K562 (cell line): ENCODE data around the gene ATP7B. TPM values are rescaled to one million over a fixed set of nuclear protein-coding genes. Genes with fewer than 3 reads are reported as not detected.
A peak's percentile ranks its signal among the peaks of the same experiment; 100 is the strongest.

ENCODE experiments used
- ATAC-seq: fragments of 200-7000 bp; cut with Tn5 transposase; 3 replicates; pipeline ENCODE4 v1.9.1; 2020; ENCODE audit warnings: moderate library complexity
- BruUV-seq: library from RNA; stranded (reverse); fragments of 400-500 nt; replicated peaks from 2 replicates; lab custom pipeline; 2021; lab: Mats Ljungman, UMichigan
- CTCF ChIA-PET: fragments of 300-600 bp; formaldehyde crosslinking; extraction: SDS; loops from one replicate; lab custom pipeline; 2021; ENCODE audit warnings: low intra/inter-chr PET ratio; lab: Yijun Ruan, JAX
- POLR2A ChIA-PET: fragments of 300-600, 350-650 bp; sonication (Branson Sonifier 250); formaldehyde crosslinking; extraction: SDS; loops from one replicate; lab custom pipeline; 2021; ENCODE audit warnings: antibody characterized with exemption, inconsistent platforms; lab: Yijun Ruan, JAX
- DNase-seq, 4 experiments: peaks; one replicate each; pipeline versions ENCODE4 v3.0.0 to v3.0.0-alpha.2; 2011 to 2018; ENCODE audit warnings: low spot score in 3 of 4, mixed read lengths in 3 of 4; ENCODE audit errors: extremely low read depth in 1 of 4
- FAIRE-seq: peaks from 2 replicates; lab custom pipeline; 2011; peaks lifted over from hg19 to GRCh38; lab: Jason Lieb, UNC
- H2AFZ ChIP-seq: 2 replicates; pipeline ENCODE4 v1.6.0; 2011; ENCODE audit warnings: low read depth, low read length, control low read depth, inconsistent platforms
- H3K27ac ChIP-seq: fragments of 200-600 bp; 3 replicates; pipeline ENCODE4 v1.8.0; 2011; ENCODE audit warnings: low read depth, mild to moderate bottlenecking, control low read depth, inconsistent platforms, low read length, moderate library complexity, mixed read lengths; ENCODE audit errors: extremely low read depth
- H3K27me3 ChIP-seq, 2 experiments: fragments of 300-600 bp in 1 of 2; 2 replicates in 1 of 2; 3 replicates in 1 of 2; pipeline versions ENCODE4 v1.6.0 to v1.8.0; 2011; ENCODE audit warnings: inconsistent platforms in 2 of 2, low read length in 2 of 2, mild to moderate bottlenecking in 1 of 2, mixed read lengths in 1 of 2, moderate library complexity in 1 of 2; ENCODE audit not compliant: control insufficient read depth in 2 of 2, insufficient read depth in 2 of 2
- H3K36me3 ChIP-seq: fragments of 300-600 bp; 3 replicates; pipeline ENCODE4 v1.8.0; 2011; ENCODE audit warnings: mild to moderate bottlenecking, low read length, inconsistent platforms; ENCODE audit not compliant: control insufficient read depth, insufficient read depth
- H3K4me1 ChIP-seq, 2 experiments: fragments of 200-600 bp in 1 of 2; replicated peaks in 1 of 2; 2 replicates in 1 of 2; 3 replicates in 1 of 2; pipeline versions ENCODE4 v1.5.1 to v1.8.0; 2011; ENCODE audit warnings: inconsistent platforms in 2 of 2, low read length in 2 of 2, mild to moderate bottlenecking in 1 of 2, mixed read lengths in 1 of 2, moderate library complexity in 1 of 2; ENCODE audit not compliant: control insufficient read depth in 2 of 2, insufficient read depth in 2 of 2
- H3K4me2 ChIP-seq: 2 replicates; pipeline ENCODE4 v1.6.1; 2011; ENCODE audit warnings: low read length, control low read depth, inconsistent platforms, mixed read lengths; ENCODE audit not compliant: insufficient read depth
- H3K4me3 ChIP-seq: fragments of 200-600 bp; sonication (generic), shearing (Covaris generic); 2 replicates; pipeline ENCODE4 v1.5.1; 2016; ENCODE audit warnings: control low read depth, inconsistent platforms
- H3K79me2 ChIP-seq: fragments of 200-600 bp; 3 replicates; pipeline ENCODE4 v1.8.0; 2011; ENCODE audit warnings: low read length, inconsistent platforms; ENCODE audit not compliant: control insufficient read depth, insufficient read depth
- H3K9ac ChIP-seq, 2 experiments: 2 replicates each; pipeline versions ENCODE4 v1.6.0 to v1.6.1; 2011; ENCODE audit warnings: low read depth in 2 of 2, low read length in 2 of 2, control low read depth in 1 of 2, inconsistent platforms in 1 of 2, mild to moderate bottlenecking in 1 of 2, mixed read lengths in 1 of 2; ENCODE audit not compliant: insufficient read depth in 1 of 2
- H3K9me1 ChIP-seq: one replicate; pipeline ENCODE4 v1.6.0; 2011; ENCODE audit warnings: inconsistent platforms, mild to moderate bottlenecking, low read length, moderate library complexity; ENCODE audit not compliant: control insufficient read depth, insufficient read depth
- H3K9me3 ChIP-seq: replicated peaks from 2 replicates; pipeline ENCODE4 v1.5.1; 2011; ENCODE audit warnings: low read depth, low read length, inconsistent platforms; ENCODE audit not compliant: control insufficient read depth, insufficient read depth
- H4K20me1 ChIP-seq: replicated peaks from 2 replicates; pipeline ENCODE4 v1.6.1; 2011; ENCODE audit warnings: low read length, inconsistent platforms, mixed read lengths; ENCODE audit not compliant: control insufficient read depth, insufficient read depth
- DIDO1 ChIP-seq: fragments of 450-650 bp; IDR thresholded peaks from 2 replicates; pipeline ENCODE4 v1.6.1; 2016; ENCODE audit warnings: low read depth, missing biosample characterization, missing genetic modification characterization
- EP400 ChIP-seq: fragments of 450-650 bp; IDR thresholded peaks from 2 replicates; pipeline ENCODE4 v1.6.1; 2017; ENCODE audit warnings: antibody characterized with exemption, mild to moderate bottlenecking, moderate library complexity
- HNRNPK ChIP-seq: fragments of 200-400 bp; formaldehyde crosslinking; IDR thresholded peaks from one replicate; pipeline ENCODE4 v1.6.1; 2018; ENCODE audit warnings: mild to moderate bottlenecking, low read depth, low read length; ENCODE audit not compliant: poor library complexity, severe bottlenecking
- KDM4B ChIP-seq, 2 experiments: fragments of 450-650 bp in 1 of 2; sonication (generic) in 1 of 2; IDR thresholded peaks; 2 replicates each; pipeline ENCODE4 v1.6.1; 2016 to 2017; ENCODE audit warnings: borderline replicate concordance in 2 of 2, antibody characterized with exemption in 1 of 2, low read depth in 1 of 2, mild to moderate bottlenecking in 1 of 2
- MCM7 ChIP-seq, 2 experiments: fragments of 450-650 bp; IDR thresholded peaks; 2 replicates each; pipeline ENCODE4 v1.6.1; 2016 to 2018
- NFRKB ChIP-seq: fragments of 450-650 bp; IDR thresholded peaks from 2 replicates; pipeline ENCODE4 v1.6.1; 2016; ENCODE audit warnings: low read depth
- PML ChIP-seq: IDR thresholded peaks from 2 replicates; pipeline ENCODE4 v1.6.1; 2012; ENCODE audit warnings: low read length, inconsistent platforms
- STAT5A ChIP-seq: IDR thresholded peaks from 2 replicates; pipeline ENCODE4 v1.6.1; 2012; ENCODE audit warnings: low read length, inconsistent platforms, borderline replicate concordance
- TAF1 ChIP-seq: IDR thresholded peaks from 2 replicates; pipeline ENCODE4 v1.6.1; 2011; ENCODE audit warnings: mild to moderate bottlenecking, low read length, moderate library complexity; ENCODE audit not compliant: insufficient read depth, control insufficient read depth, severe bottlenecking; ENCODE audit errors: extremely low read depth
- ZNF140 ChIP-seq: fragments of 250-450 bp; sonication (Bioruptor Pico); IDR thresholded peaks from 2 replicates; pipeline ENCODE4 v1.8.0; 2021; ENCODE audit warnings: moderate library complexity, mild to moderate bottlenecking, inconsistent platforms
- ZNF280A ChIP-seq: fragments of 450-650 bp; IDR thresholded peaks from 2 replicates; pipeline ENCODE4 v1.6.1; 2018; ENCODE audit warnings: mild to moderate bottlenecking, low read depth; ENCODE audit not compliant: partially characterized antibody
- ZNF695 ChIP-seq: fragments of 450-650 bp; formaldehyde crosslinking; IDR thresholded peaks from 2 replicates; pipeline ENCODE4 v1.4.0; 2020; ENCODE audit warnings: mild to moderate bottlenecking, moderate library complexity
- WGBS: fragments of 100-300 bp; shearing (Covaris generic); methylation state at CpG from one replicate; pipeline ENCODE4 v1.1.6; 2016; ENCODE audit warnings: low coverage, mixed read lengths; ENCODE audit not compliant: insufficient coverage; ENCODE audit errors: missing lambda C conversion rate; 5-methylcytosine and 5-hydroxymethylcytosine counted together
- in situ Hi-C: fragments of 300-500 bp; cut with MboI; formaldehyde crosslinking; loops from 4 replicates; pipeline ENCODE4 v1.15.0; 2018; ENCODE audit warnings: inconsistent platforms, mixed read lengths
- intact Hi-C: fragments of 100-400 bp; cut with micrococcal nuclease; formaldehyde crosslinking; loops from 2 replicates; pipeline ENCODE4 v1.14.2; 2022
- polyA plus RNA-seq, 8 experiments: library from polyadenylated mRNA; depleted of rRNA in 4 of 8; stranded (reverse) in 5 of 8; unstranded in 3 of 8; fragments of >200 nt; fragmentation: Nextera tagmentation in 2 of 8; fragmentation: Illumina TruSeq in 1 of 8; extraction: Ambion mirVana in 2 of 8; extraction: Trizol in 1 of 8; gene quantifications; 2 replicates each; pipeline versions ENCODE4 v1.2.1 to v1.2.3, GENCODE V29; 2011 to 2014; ENCODE audit warnings: inconsistent platforms in 1 of 8, missing spikeins in 1 of 8
- total RNA-seq, 7 experiments: library from RNA; depleted of rRNA in 6 of 7; stranded (reverse); fragments of >200 nt in 6 of 7; fragmentation: Illumina TruSeq in 2 of 7; extraction: Trizol in 2 of 7; gene quantifications; 2 replicates each; pipeline versions ENCODE4 v1.2.1 to v1.2.3, GENCODE V29; 2011 to 2021; ENCODE audit warnings: low replicate concordance in 1 of 7

ATP7B gene
- total and polyA plus RNA-seq, 9 of the 15 experiments (the other 6 are each of a cell fraction or from before 2014, with no cell fraction given), result 1.1 to 20.4 (median 8.5) TPM

- TF ChIP-seq EP400, result no peak
- TF ChIP-seq MCM7 (IDR thresholded peaks at IDR 0.05), result no peak
- TF ChIP-seq HNRNPK, result no peak
- no peak for TF ChIP-seq PML
- TF ChIP-seq ZNF140, result no peak
- TF ChIP-seq KDM4B (IDR thresholded peaks at IDR 0.05; ENCODE audit: borderline replicate concordance in 2 of 2, low read depth in 1 of 2), result no peak
- no peak for TF ChIP-seq ZNF280A
- no peak for TF ChIP-seq DIDO1 (tag)
- no peak for TF ChIP-seq ZNF695 (CRISPR knock-in tag)
- TF ChIP-seq STAT5A, result no peak
- no peak for TF ChIP-seq TAF1
- TF ChIP-seq NFRKB, result no peak
- TF ChIP-seq, all 486 proteins: peak for 0
- no peaks in the 10 kb centered on the region for H3K9me1 ChIP-seq
- H3K9ac ChIP-seq, result no peak overlapping the region
- intact Hi-C loops (loop anchor here (5.0 to 10.0 kb wide), 2 partner anchors 40 to 458 kb away; partner anchors contain the start of genes CKAP2 and VPS36), in situ Hi-C loops (no loop called here)
- BruUV-seq, result no TSS peak
- DNase-seq (no peak), ATAC-seq (no peak), FAIRE-seq (no peak)
- POLR2A ChIA-PET, result interaction anchor here (0.6 kb wide), 1 partner anchor 42 kb away, joined by 5 read pairs; no protein-coding TSS in a partner anchor
- H3K79me2 ChIP-seq, result peaks cover 92% of the 10 kb centered on the region
- H3K27ac ChIP-seq, result peak overlapping the region; percentile 73; the same call in 2 of the 3 replicates
- H3K4me1 ChIP-seq, result peaks cover 44 to 59% of the 10 kb centered on the region in 2 experiments
- no peaks in the 10 kb centered on the region; the same call in 1 of the 3 replicates for H3K36me3 ChIP-seq
- H4K20me1 ChIP-seq, result no peaks in the 10 kb centered on the region
- WGBS, result 62% methylated on average over 2 of the region's 2 CpGs
- H2AFZ ChIP-seq, result no peak overlapping the region
- H3K27me3 ChIP-seq, result no peaks in the 10 kb centered on the region
- CTCF ChIA-PET, result no interaction called here
- 0 out of 2 replicates have a peak overlapping the region, but pooled peaks have one; percentile 60 for H3K4me2 ChIP-seq
- no peak overlapping the region for H3K4me3 ChIP-seq
- no peaks in the 10 kb centered on the region for H3K9me3 ChIP-seq
These were observed 14.1 kb downstream of the ATP7B start for GRCh38 chr13:51997186-51997585.
